ENCODE data around the gene SOX6. TPM values are rescaled to one million over a fixed set of nuclear protein-coding genes. Genes with fewer than 3 reads are reported as not detected.

Gene SOX6
- total and polyA plus RNA-seq, 12 donors: 0.80 to 43.0 (median 21.2) TPM

- Histone ChIP-seq H3K4me3 (no peak overlapping the region), H3K9me3 (no peaks in the 10 kb centered on the region), H3K27me3 (no peaks in the 10 kb centered on the region), H3K27ac (peak overlapping the region in 4 of 10 donors; percentile 3 to 84 (median 18)), H3K36me3 (no peaks in the 10 kb centered on the region), H3K4me1 (peaks cover 0 to 50% (median 34%) of the 10 kb centered on the region in 9 donors)
- TF ChIP-seq CTCF (IDR thresholded peaks at IDR 0.05): no peak
- 19 to 35% methylated on average over 1 of the region's 1 CpG for WGBS, 2 donors
- DNase-seq (no peak), ATAC-seq (no peak)
- intact Hi-C loops (cut with DNase I): loop anchor here in 4 of 10 donors (10.0 kb wide), 1 partner anchor 309 kb away; no protein-coding TSS in a partner anchor
These were observed 60.8 kb downstream of the SOX6 start for GRCh38 chr11:16295592-16295991.

GRCh38 chr11:16293204-16293681 lies 63.1 kb downstream of the SOX6 start:
- peak; percentile 81 to 95 (median 88) for ATAC-seq
- no peaks in the 10 kb centered on the region for H3K27me3 ChIP-seq
- no peak for DNase-seq
- H3K9me3 ChIP-seq: no peaks in the 10 kb centered on the region
- 1 to 9% methylated on average over 2 of the region's 2 CpGs for WGBS, 2 donors
- intact Hi-C loops (cut with DNase I): loop anchor here in 6 of 10 donors (5.0 to 10.0 kb wide), 3 partner anchors 309 to 314 kb away; no protein-coding TSS in a partner anchor
- peaks cover 0 to 44% (median 29%) of the 10 kb centered on the region in 9 donors for H3K4me1 ChIP-seq
- no peak for TF ChIP-seq CTCF (IDR thresholded peaks at IDR 0.05)
- no peaks in the 10 kb centered on the region for H3K36me3 ChIP-seq
- no peak overlapping the region for H3K4me3 ChIP-seq
- H3K27ac ChIP-seq: peak overlapping the region; percentile 13 to 85 (median 75)

GRCh38 chr11:16292167-16292859 lies 64.0 kb downstream of the SOX6 start:
- Histone ChIP-seq H3K4me1 (peaks cover 0 to 35% (median 22%) of the 10 kb centered on the region in 9 donors), H3K36me3 (no peaks in the 10 kb centered on the region), H3K27ac (peak overlapping the region in 7 of 10 donors; percentile 48 to 85 (median 81)), H3K9me3 (no peaks in the 10 kb centered on the region), H3K27me3 (no peaks in the 10 kb centered on the region), H3K4me3 (no peak overlapping the region)
- no peak for TF ChIP-seq CTCF (IDR thresholded peaks at IDR 0.05)
- DNase-seq (no peak), ATAC-seq (peak in 7 of 8 donors; percentile 39 to 80 (median 66))
- intact Hi-C loops (cut with DNase I): loop anchor here in 6 of 10 donors (5.0 to 10.0 kb wide), 3 partner anchors 310 to 315 kb away; no protein-coding TSS in a partner anchor
- 60 to 72% methylated on average over 8 of the region's 8 CpGs for WGBS, 2 donors

- ATAC-seq: no peak
- intact Hi-C loops (cut with DNase I): loop anchor here in 6 of 10 donors (5.0 to 10.0 kb wide), 3 partner anchors 311 to 316 kb away; no protein-coding TSS in a partner anchor
These were observed 64.6 kb downstream of the SOX6 start for GRCh38 chr11:16291729-16292128.

More at GRCh38 chr11:16291729-16292128, 64.6 kb downstream of the SOX6 start:
- Histone ChIP-seq H3K36me3 (no peaks in the 10 kb centered on the region), H3K4me3 (no peak overlapping the region), H3K4me1 (peaks cover 0 to 33% (median 18%) of the 10 kb centered on the region in 9 donors), H3K27me3 (no peaks in the 10 kb centered on the region), H3K9me3 (no peaks in the 10 kb centered on the region), H3K27ac (peak overlapping the region in 4 of 10 donors; percentile 81 to 85 (median 84))
- TF ChIP-seq CTCF (IDR thresholded peaks at IDR 0.05): no peak
- DNase-seq: no peak
- WGBS, 2 donors: 8 to 93% methylated on average over 1 of the region's 1 CpG
